ENCODE data around the gene DOC2A. TPM values are rescaled to one million over a fixed set of nuclear protein-coding genes. Genes with fewer than 3 reads are reported as not detected.

Gene DOC2A
- total RNA-seq (2022; extraction: Qiagen RNA extraction), result 1.7 to 3.3 TPM (median 2.7 TPM) in 5 replicates

GRCh38 chr16:30010844-30011713 is at the start of gene DOC2A:
Gene DOC2A, minus strand, starts transcription at chr16:30011027. Its CDS starts 805 bp downstream, at chr16:30010222.

GRCh38 chr16:30030841-30031413 is 20.1 kb upstream of the DOC2A start, which contains the start of gene TLCD3B:
Gene TLCD3B, minus strand, starts transcription at chr16:30031271. Its CDS starts 744 bp downstream, at chr16:30030527.

GRCh38 chr16:30022887-30023286 is 12.1 kb upstream of the DOC2A start, which contains the start of gene C16orf92:
Gene C16orf92, plus strand, starts transcription at chr16:30023198. Its CDS starts 143 bp downstream, at chr16:30023341.

GRCh38 chr16:29995911-29996765 is 14.7 kb downstream of the DOC2A start, which contains the start of gene INO80E:
Gene INO80E, plus strand, starts transcription at chr16:29996241. Its CDS starts 70 bp downstream, at chr16:29996311.

GRCh38 chr16:29995324-29995910 is 15.4 kb downstream of the DOC2A start, which contains the start of gene HIRIP3:
Gene HIRIP3, minus strand, starts transcription at chr16:29995617. Its CDS starts 12 bp downstream, at chr16:29995605.

GRCh38 chr16:29973384-29974246 is 37.2 kb downstream of the DOC2A start, which contains the start of gene TAOK2:
Gene TAOK2, plus strand, starts transcription at chr16:29973868. Its CDS starts 3,905 bp downstream, at chr16:29977773.

GRCh38 chr16:29961479-29962343 is 49.1 kb downstream of the DOC2A start, which contains the start of gene TMEM219:
Gene TMEM219, plus strand, starts transcription at chr16:29962079. Its CDS starts 1,065 bp downstream, at chr16:29963144.

Other genes starting within 250 kb of the DOC2A start
- gene ZG16, start 232.8 kb downstream of the DOC2A start, total RNA-seq (2022; extraction: Qiagen RNA extraction), result not detected in 5 replicates
- 81.0 to 104 TPM (median 94.7 TPM) in 5 replicates for gene KIF22, start 220.3 kb downstream of the DOC2A start, total RNA-seq (2022; extraction: Qiagen RNA extraction)
- 150 to 192 TPM (median 180 TPM) in 5 replicates for gene MAZ, start 204.5 kb downstream of the DOC2A start, total RNA-seq (2022; extraction: Qiagen RNA extraction)
- 0.24 to 0.51 TPM (median 0.30 TPM) in 5 replicates for gene PRRT2, start 198.8 kb downstream of the DOC2A start, total RNA-seq (2022; extraction: Qiagen RNA extraction)
- 42.7 to 48.5 TPM (median 46.7 TPM) in 5 replicates for gene PAGR1, start 194.9 kb downstream of the DOC2A start, total RNA-seq (2022; extraction: Qiagen RNA extraction)
- 111 to 140 TPM (median 130 TPM) in 5 replicates for gene MVP, start 190.6 kb downstream of the DOC2A start, total RNA-seq (2022; extraction: Qiagen RNA extraction)
- gene CDIPT, start 147.8 kb downstream of the DOC2A start, total RNA-seq (2022; extraction: Qiagen RNA extraction), result 64.0 to 105 TPM (median 103 TPM) in 5 replicates
- gene SEZ6L2, start 111.5 kb downstream of the DOC2A start, total RNA-seq (2022; extraction: Qiagen RNA extraction), result 16.9 to 23.6 TPM (median 21.7 TPM) in 5 replicates
- 16.3 to 30.7 TPM (median 27.0 TPM) in 5 replicates for gene ASPHD1, start 110.5 kb downstream of the DOC2A start, total RNA-seq (2022; extraction: Qiagen RNA extraction)
- 14.2 to 21.4 TPM (median 19.0 TPM) in 5 replicates for gene KCTD13, start 84.8 kb downstream of the DOC2A start, total RNA-seq (2022; extraction: Qiagen RNA extraction)
- 78.2 to 104 TPM (median 102 TPM) in 5 replicates for gene TMEM219, start 48.9 kb downstream of the DOC2A start, total RNA-seq (2022; extraction: Qiagen RNA extraction)
- gene TAOK2, start 37.2 kb downstream of the DOC2A start, total RNA-seq (2022; extraction: Qiagen RNA extraction), result 24.7 to 36.8 TPM (median 34.0 TPM) in 5 replicates
- 13.5 to 17.8 TPM (median 15.3 TPM) in 5 replicates for gene HIRIP3, start 15.4 kb downstream of the DOC2A start, total RNA-seq (2022; extraction: Qiagen RNA extraction)
- 107 to 127 TPM (median 109 TPM) in 5 replicates for gene INO80E, start 14.8 kb downstream of the DOC2A start, total RNA-seq (2022; extraction: Qiagen RNA extraction)
- gene C16orf92, start 12.2 kb upstream of the DOC2A start, total RNA-seq (2022; extraction: Qiagen RNA extraction), result not detected in 5 replicates
- gene TLCD3B, start 20.2 kb upstream of the DOC2A start, total RNA-seq (2022; extraction: Qiagen RNA extraction), result 0.23 to 0.58 TPM (median 0.42 TPM) in 5 replicates
- gene ALDOA, start 54.7 kb upstream of the DOC2A start, total RNA-seq (2022; extraction: Qiagen RNA extraction), result 1,632 to 1,949 TPM (median 1,887 TPM) in 5 replicates
- gene PPP4C, start 65.0 kb upstream of the DOC2A start, total RNA-seq (2022; extraction: Qiagen RNA extraction), result 130 to 155 TPM (median 149 TPM) in 5 replicates
- gene TBX6, start 80.9 kb upstream of the DOC2A start, total RNA-seq (2022; extraction: Qiagen RNA extraction), result 0.08 to 0.34 TPM (median 0.29 TPM) in 5 replicates
- 6.0 to 12.1 TPM (median 10.9 TPM) in 5 replicates for gene YPEL3, start 85.2 kb upstream of the DOC2A start, total RNA-seq (2022; extraction: Qiagen RNA extraction)
- 1.2 to 3.0 TPM (median 1.8 TPM) in 5 replicates for gene GDPD3, start 102.5 kb upstream of the DOC2A start, total RNA-seq (2022; extraction: Qiagen RNA extraction)
- 31.0 to 37.4 TPM (median 35.7 TPM) in 5 replicates for gene MAPK3, start 112.2 kb upstream of the DOC2A start, total RNA-seq (2022; extraction: Qiagen RNA extraction)
- 2.6 to 3.7 TPM (median 2.8 TPM) in 5 replicates for gene CORO1A, start 172.6 kb upstream of the DOC2A start, total RNA-seq (2022; extraction: Qiagen RNA extraction)
- 128 to 240 TPM (median 221 TPM) in 5 replicates for gene BOLA2B, start 182.6 kb upstream of the DOC2A start, total RNA-seq (2022; extraction: Qiagen RNA extraction)
- 11.1 to 23.3 TPM (median 17.7 TPM) in 5 replicates for gene SLX1A, start 182.8 kb upstream of the DOC2A start, total RNA-seq (2022; extraction: Qiagen RNA extraction)
- 6.1 to 13.7 TPM (median 8.6 TPM) in 5 replicates for gene SULT1A3, start 188.2 kb upstream of the DOC2A start, total RNA-seq (2022; extraction: Qiagen RNA extraction)
- 2.0 to 2.8 TPM (median 2.2 TPM) in 5 replicates for gene NPIPB13, start 237.5 kb upstream of the DOC2A start, total RNA-seq (2022; extraction: Qiagen RNA extraction)